ENCODE measurements around the gene CIRBP. TPM values are rescaled to one million over a fixed set of nuclear protein-coding genes. Genes with fewer than 3 reads are reported as not detected.
A peak's percentile ranks its signal among the peaks of the same experiment; 100 is the strongest.

The CIRBP gene
- total and polyA plus RNA-seq, 2 of the 13 experiments (the other 11 are each of a cell fraction or from before 2014, with no cell fraction given), result 133 to 140 TPM

- TF ChIP-seq DMTF1 (CRISPR knock-in tag; IDR thresholded peaks at IDR 0.05) (no peak), WIZ (CRISPR knock-in tag; IDR thresholded peaks at IDR 0.05) (no peak), GFI1 (CRISPR knock-in tag; IDR thresholded peaks at IDR 0.05; ENCODE audit: borderline replicate concordance) (no peak), GATAD1 (CRISPR knock-in tag; IDR thresholded peaks at IDR 0.05) (peak; percentile 26; the same call in 1 of the 2 replicates), PAX8 (CRISPR knock-in tag; IDR thresholded peaks at IDR 0.05; ENCODE audit: borderline replicate concordance) (no peak), NFIB (CRISPR knock-in tag; IDR thresholded peaks at IDR 0.05; ENCODE audit: borderline replicate concordance) (no peak), ARHGAP35 (CRISPR knock-in tag; IDR thresholded peaks at IDR 0.05; ENCODE audit: borderline replicate concordance) (no peak), HMGXB3 (CRISPR knock-in tag; IDR thresholded peaks at IDR 0.05; ENCODE audit: borderline replicate concordance) (no peak), MTA3 (CRISPR knock-in tag; IDR thresholded peaks at IDR 0.05) (no peak), ZNF567 (CRISPR knock-in tag; IDR thresholded peaks at IDR 0.05; ENCODE audit: borderline replicate concordance) (no peak), RERE (CRISPR knock-in tag; IDR thresholded peaks at IDR 0.05; ENCODE audit: low read depth) (no peak), BATF2 (CRISPR knock-in tag; IDR thresholded peaks at IDR 0.05) (no peak), ZKSCAN8 (CRISPR knock-in tag; IDR thresholded peaks at IDR 0.05; ENCODE audit: borderline replicate concordance) (no peak), ZNF7 (CRISPR knock-in tag; IDR thresholded peaks at IDR 0.05) (no peak), PBX2 (CRISPR knock-in tag; IDR thresholded peaks at IDR 0.05) (no peak)
Measured at GRCh38 chr19:1304197-1304924, 35.2 kb downstream of the CIRBP start (continued).

Data from HepG2 (cell line).